ENCODE data around the gene TIMP2.

The TIMP2 gene

GRCh38 chr17:78819806-78820792 lies 105.1 kb downstream of the TIMP2 start:
- in situ Hi-C loops (cut with HindIII; ENCODE audit: low sequenced_read_pairs): no loop called here

GRCh38 chr17:78819402-78819801 lies 105.8 kb downstream of the TIMP2 start:
- in situ Hi-C loops (cut with HindIII; ENCODE audit: low sequenced_read_pairs): no loop called here

GRCh38 chr17:78818932-78819331 lies 106.3 kb downstream of the TIMP2 start:
- in situ Hi-C loops (cut with HindIII; ENCODE audit: low sequenced_read_pairs): no loop called here

GRCh38 chr17:78818152-78818846 lies 106.9 kb downstream of the TIMP2 start:
- in situ Hi-C loops (cut with HindIII; ENCODE audit: low sequenced_read_pairs): no loop called here

DNA sequence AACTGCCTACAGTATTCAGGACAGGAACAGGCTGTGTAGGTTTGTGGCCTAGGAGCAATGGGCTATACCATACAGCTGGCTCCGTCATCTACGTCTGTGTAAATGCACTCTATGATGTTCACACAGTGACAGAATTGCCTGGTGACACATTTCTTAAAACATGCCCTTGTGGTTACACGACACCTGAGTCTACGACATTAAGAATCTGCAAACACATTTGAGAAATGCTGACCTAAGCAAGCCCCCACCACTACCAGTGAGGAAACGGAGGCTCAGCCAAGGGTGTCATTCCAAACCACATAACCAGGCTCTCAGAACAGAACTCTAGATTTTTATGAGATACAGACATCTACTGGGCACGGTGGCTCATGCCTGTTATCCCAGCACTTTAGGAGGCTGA lies 108.1 kb downstream of the TIMP2 start:
- in situ Hi-C loops (cut with HindIII; ENCODE audit: low sequenced_read_pairs): no loop called here

DNA sequence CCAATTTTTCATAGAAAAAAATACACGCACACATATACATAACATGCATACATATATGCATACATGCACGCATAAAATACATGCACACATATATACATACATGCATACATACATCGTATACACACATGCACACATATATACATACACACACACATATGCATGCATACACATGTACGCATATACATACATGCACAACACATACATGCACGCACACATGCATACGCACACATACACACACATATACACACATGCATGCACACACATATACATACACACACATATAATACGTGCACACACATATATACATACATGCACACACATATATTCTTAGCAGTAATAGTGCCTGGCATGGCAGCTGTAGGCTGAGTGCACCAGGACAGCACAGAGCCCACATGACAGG lies 109.5 kb downstream of the TIMP2 start:
- in situ Hi-C loops (cut with HindIII; ENCODE audit: low sequenced_read_pairs): no loop called here

- in situ Hi-C loops (cut with HindIII; ENCODE audit: low sequenced_read_pairs): no loop called here
Measured at GRCh38 chr17:78812855-78813254, 112.3 kb downstream of the TIMP2 start.

GRCh38 chr17:78808163-78808562 lies 117.0 kb downstream of the TIMP2 start:
- in situ Hi-C loops (cut with HindIII; ENCODE audit: low sequenced_read_pairs): loop anchor here (10.0 kb wide), 1 partner anchor 103 kb away; no protein-coding TSS in a partner anchor

DNA sequence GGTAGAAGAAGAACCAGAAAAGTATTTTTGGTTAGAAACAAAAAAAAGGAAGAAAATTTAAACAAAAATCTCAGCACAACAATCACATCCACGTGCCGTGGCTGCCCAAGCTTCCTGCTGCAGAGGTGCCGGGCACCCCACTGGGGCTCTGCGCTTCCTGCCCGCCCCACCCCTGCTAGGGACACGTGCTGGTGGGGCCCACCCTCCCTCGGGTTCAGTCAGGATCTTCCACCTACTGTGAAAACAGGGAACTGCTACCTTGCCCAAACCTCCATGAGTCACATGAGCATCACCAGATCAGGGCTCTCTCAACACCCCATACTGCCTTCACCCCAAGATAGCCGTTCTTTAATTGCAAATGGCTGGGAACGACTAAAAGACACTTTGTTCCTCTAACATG lies 118.7 kb downstream of the TIMP2 start:
- in situ Hi-C loops (cut with HindIII; ENCODE audit: low sequenced_read_pairs): loop anchor here (10.0 kb wide), 1 partner anchor 102 kb away; no protein-coding TSS in a partner anchor

GRCh38 chr17:78805301-78805700 lies 119.9 kb downstream of the TIMP2 start:
- in situ Hi-C loops (cut with HindIII; ENCODE audit: low sequenced_read_pairs): loop anchor here (10.0 kb wide), 1 partner anchor 100 kb away; no protein-coding TSS in a partner anchor

- in situ Hi-C loops (cut with HindIII; ENCODE audit: low sequenced_read_pairs): loop anchor here (10.0 kb wide), 1 partner anchor 100 kb away; no protein-coding TSS in a partner anchor
Measured at GRCh38 chr17:78804777-78805176, 120.4 kb downstream of the TIMP2 start.

- in situ Hi-C loops (cut with HindIII; ENCODE audit: low sequenced_read_pairs): loop anchor here (10.0 kb wide), 1 partner anchor 99 kb away; no protein-coding TSS in a partner anchor
Measured at GRCh38 chr17:78803186-78803845, 121.9 kb downstream of the TIMP2 start.

Measured in endothelial cell of hepatic sinusoid (primary cell).